GM10266 (cell line): ENCODE results near the gene CST11.
"Not testable (repeated sequence)": the region's sequence is repeated elsewhere in the genome, so short reads cannot be mapped to it uniquely, and the experiment has no call there.

Source experiments
- DNase-seq: peaks from one replicate; pipeline ENCODE4 v3.0.0; 2012; ENCODE audit errors: extremely low spot score
- CTCF ChIP-seq: IDR thresholded peaks from 2 replicates; pipeline ENCODE4 v1.5.1; 2012; ENCODE audit warnings: mild to moderate bottlenecking, low read depth; ENCODE audit not compliant: control insufficient read depth, insufficient read depth; ENCODE audit errors: missing control alignments

The CST11 gene

GRCh38 chr20:23488470-23488869 is 35.8 kb upstream of the CST11 start:
- DNase-seq = no peak
- TF ChIP-seq CTCF = no peak

DNA sequence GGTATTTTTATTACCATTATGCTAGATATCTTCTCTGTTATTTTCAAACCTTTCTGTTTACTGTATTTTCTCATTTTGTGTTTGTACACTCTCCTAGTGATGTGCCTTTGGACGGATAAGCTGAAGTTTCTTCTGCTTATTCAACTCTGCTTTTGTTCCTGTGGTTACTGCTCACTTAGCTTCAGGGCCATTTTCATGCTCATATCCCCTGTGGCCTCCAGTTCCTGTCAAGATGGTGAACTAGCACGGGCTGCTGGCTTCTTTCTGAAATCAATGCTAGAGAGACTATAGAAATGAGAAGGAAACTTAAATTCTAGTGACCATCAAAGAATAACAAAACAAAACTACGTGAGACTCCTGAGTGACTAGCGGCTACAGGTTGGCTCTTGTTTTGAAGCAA is 31.4 kb upstream of the CST11 start:
- no peak for DNase-seq
- TF ChIP-seq CTCF = no peak

DNA sequence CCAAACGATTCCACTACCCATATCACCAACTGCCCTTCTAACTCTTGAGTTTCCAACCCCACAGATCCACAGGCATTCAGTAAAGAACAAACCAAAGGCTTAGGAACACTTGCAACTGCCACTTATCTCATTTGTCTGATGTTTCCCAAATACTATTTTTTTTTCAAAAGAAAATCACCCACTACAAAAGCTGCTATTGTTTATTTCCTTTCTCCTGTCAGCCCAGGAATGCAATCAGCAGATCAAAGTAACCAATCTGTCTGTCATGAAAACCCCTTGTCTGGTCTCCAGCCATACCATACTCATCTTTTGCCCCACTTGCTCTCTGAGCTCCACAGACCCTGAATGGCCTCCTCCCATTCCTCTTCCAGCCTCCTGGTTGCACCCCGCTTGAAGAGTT is 29.5 kb upstream of the CST11 start:
- no peak for TF ChIP-seq CTCF
- no peak for DNase-seq

GRCh38 chr20:23479043-23479442 is 26.4 kb upstream of the CST11 start:
- no peak for DNase-seq
- TF ChIP-seq CTCF = no peak

DNA sequence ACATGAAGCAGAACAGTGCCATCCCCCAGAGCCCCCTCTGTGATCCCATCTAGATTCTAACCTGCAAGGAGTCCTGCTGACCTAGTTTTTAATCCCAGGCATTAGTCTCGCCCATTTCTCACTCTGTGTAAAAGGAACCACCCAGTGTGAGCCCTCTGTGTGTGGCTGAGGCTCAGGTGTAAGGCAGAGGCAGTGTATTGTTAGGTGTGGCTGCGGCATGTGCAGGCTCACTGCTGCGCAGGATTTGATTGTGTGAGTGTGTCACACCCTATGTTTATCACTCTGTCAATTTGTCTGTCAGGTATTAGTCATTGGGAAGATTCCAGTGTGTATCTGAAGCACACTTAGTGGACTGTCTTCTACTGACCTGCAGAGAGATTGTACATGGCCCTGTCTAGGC is 24.5 kb upstream of the CST11 start:
- TF ChIP-seq CTCF = no peak
- DNase-seq = no peak

DNA sequence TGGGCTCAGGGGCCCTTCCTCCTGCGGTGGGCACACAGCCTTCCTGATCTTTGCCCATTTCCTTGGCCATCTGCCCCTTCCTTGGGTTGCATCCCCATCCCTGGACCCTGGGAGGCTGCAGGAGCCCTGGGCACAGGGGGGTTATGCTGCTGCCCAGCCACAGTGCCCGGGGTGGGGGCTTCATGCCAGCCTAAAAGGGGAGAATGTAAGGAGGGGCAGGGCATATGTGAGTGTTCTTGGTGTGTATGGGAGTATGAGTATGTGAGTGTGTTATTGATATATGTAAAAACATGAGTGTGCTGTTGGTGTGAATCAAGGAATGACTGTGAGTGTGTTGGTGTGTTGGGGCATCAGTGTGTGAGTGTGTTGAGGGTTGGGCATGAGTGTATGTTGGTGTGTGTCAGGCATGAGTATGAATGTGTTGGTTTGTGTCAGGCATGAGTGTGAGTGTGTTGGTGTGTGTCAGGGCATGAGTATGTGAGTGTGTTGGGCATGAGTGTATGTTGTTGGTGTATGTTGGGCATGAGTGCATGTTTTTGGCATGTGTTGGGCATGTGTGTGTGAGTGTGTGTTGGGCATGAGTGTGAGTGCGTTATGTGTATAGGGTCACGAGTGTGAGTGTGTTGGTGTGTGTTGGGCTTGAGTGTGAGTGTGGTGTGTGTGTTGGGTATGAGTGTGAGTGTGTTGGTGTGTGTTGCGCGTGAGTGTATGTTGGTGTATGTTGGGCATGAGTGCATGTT is 23.5 kb upstream of the CST11 start:
- no peak for TF ChIP-seq CTCF
- no peak for DNase-seq

GRCh38 chr20:23475395-23475794 is 22.7 kb upstream of the CST11 start:
- no peak for DNase-seq
- no peak for TF ChIP-seq CTCF

DNA sequence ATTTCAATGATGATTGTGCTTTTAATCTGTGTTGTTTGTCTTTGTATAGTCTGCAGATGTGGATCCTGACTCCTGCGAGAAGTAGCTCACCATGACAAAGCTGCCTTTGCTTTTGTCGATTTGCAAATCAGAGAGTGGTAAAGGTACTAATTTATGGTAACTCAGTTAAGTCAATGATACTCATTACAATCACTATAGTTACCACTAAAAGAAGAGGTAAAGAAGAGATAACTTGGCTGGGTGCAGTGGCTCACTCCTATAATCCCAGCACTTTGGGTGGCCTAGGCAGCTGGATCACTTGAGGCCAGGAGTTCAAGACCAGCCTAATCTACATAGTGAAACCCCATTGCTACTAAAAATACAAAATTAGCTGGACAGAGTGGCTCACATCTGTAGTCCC is 20.6 kb upstream of the CST11 start:
- DNase-seq = not testable (repeated sequence)

- not testable (repeated sequence) for DNase-seq
Measured at GRCh38 chr20:23472306-23472705, 19.6 kb upstream of the CST11 start.

DNA sequence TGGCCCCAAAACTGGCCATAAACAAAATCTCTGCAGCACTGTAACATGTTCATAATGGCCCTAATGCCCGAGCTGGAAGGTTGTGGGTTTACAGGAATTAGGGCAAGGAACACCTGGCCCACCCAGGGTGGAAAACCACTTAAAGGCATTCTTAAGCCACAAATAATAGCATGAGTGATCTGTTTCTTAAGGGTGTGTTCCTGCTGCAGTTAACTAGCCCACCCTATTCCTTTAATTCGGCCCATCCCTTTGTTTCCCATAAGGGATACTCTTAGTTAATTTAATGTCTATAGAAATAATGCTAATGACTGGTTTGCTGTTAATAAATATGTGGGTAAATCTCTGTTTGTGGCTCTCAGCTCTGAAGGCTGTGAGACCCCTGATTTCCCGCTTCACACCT is 14.3 kb upstream of the CST11 start:
- DNase-seq = not testable (repeated sequence)
